H1 (cell line): ENCODE data around the gene INTS6. TPM values are rescaled to one million over a fixed set of nuclear protein-coding genes. Genes with fewer than 3 reads are reported as not detected.
A peak's percentile ranks its signal among the peaks of the same experiment; 100 is the strongest.

Experiments used
- CTCF ChIA-PET: fragments of 300-600 bp; sonication (Branson Sonifier 250); formaldehyde crosslinking; loops from one replicate; lab custom pipeline; 2021; ENCODE audit not compliant: partially characterized antibody; lab: Charles Lee
- POLR2A ChIA-PET: fragments of 300-600 bp; sonication (Branson Sonifier 250); formaldehyde crosslinking; loops from one replicate; lab custom pipeline; 2021; ENCODE audit warnings: inconsistent platforms; ENCODE audit not compliant: partially characterized antibody; lab: Charles Lee
- DNase-seq, 2 experiments: peaks; one replicate each; pipeline versions ENCODE4 v3.0.0 to v3.0.0-alpha.2; 2010 to 2022; ENCODE audit warnings: low spot score in 2 of 2, low read depth in 1 of 2, mixed read lengths in 1 of 2
- FAIRE-seq: peaks from 2 replicates; lab custom pipeline; 2011; peaks lifted over from hg19 to GRCh38; lab: Jason Lieb, UNC
- H2AFZ ChIP-seq: 2 replicates; pipeline ENCODE4 v1.8.1; 2012; ENCODE audit warnings: low read length, inconsistent platforms
- H2AK5ac ChIP-seq: 2 replicates; pipeline ENCODE4 v1.6.1; 2013; ENCODE audit warnings: low read depth, low read length
- H2BK120ac ChIP-seq: replicated peaks from 2 replicates; pipeline ENCODE3; 2013; ENCODE audit warnings: low read depth, low read length, inconsistent platforms
- H2BK12ac ChIP-seq: 2 replicates; pipeline ENCODE4 v1.6.1; 2013; ENCODE audit warnings: low read depth, low read length
- H2BK15ac ChIP-seq: 2 replicates; pipeline ENCODE4 v1.6.1; 2013; ENCODE audit warnings: low read length
- H2BK20ac ChIP-seq: 2 replicates; pipeline ENCODE4 v1.6.1; 2013; ENCODE audit warnings: low read length
- H2BK5ac ChIP-seq: 2 replicates; pipeline ENCODE4 v1.6.1; 2013; ENCODE audit warnings: low read depth, low read length
- H3K14ac ChIP-seq: 2 replicates; pipeline ENCODE4 v1.6.1; 2013; ENCODE audit warnings: inconsistent platforms; ENCODE audit not compliant: insufficient read length
- H3K18ac ChIP-seq: 2 replicates; pipeline ENCODE4 v1.6.1; 2013; ENCODE audit warnings: low read length; ENCODE audit errors: extremely low read depth
- H3K23ac ChIP-seq: 2 replicates; pipeline ENCODE4 v1.6.1; 2013; ENCODE audit warnings: inconsistent platforms; ENCODE audit not compliant: insufficient read length
- H3K23me2 ChIP-seq: 2 replicates; pipeline ENCODE4 v1.6.1; 2013; ENCODE audit warnings: low read depth, low read length
- H3K27ac ChIP-seq: 2 replicates; pipeline ENCODE4 v1.6.1; 2011; ENCODE audit warnings: low read depth, low read length, inconsistent platforms
- H3K27me3 ChIP-seq, 4 experiments: replicated peaks in 1 of 4; 1 replicate in 1 of 4; 2 replicates in 3 of 4; pipeline versions ENCODE4 v1.6.1 to v1.8.1; 2011 to 2013; ENCODE audit warnings: low read length in 3 of 4, mild to moderate bottlenecking in 3 of 4, inconsistent platforms in 2 of 4, mixed read lengths in 2 of 4, moderate library complexity in 1 of 4; ENCODE audit not compliant: control insufficient read depth in 3 of 4, insufficient read depth in 3 of 4; ENCODE audit errors: extremely low read depth in 1 of 4
- H3K36me3 ChIP-seq, 4 experiments: 2 replicates each; pipeline versions ENCODE4 v1.6.1 to v1.8.1; 2011 to 2013; ENCODE audit warnings: mild to moderate bottlenecking in 4 of 4, low read length in 3 of 4, moderate library complexity in 2 of 4, control low read depth in 1 of 4, inconsistent platforms in 1 of 4; ENCODE audit not compliant: insufficient read depth in 4 of 4, control insufficient read depth in 2 of 4
- H3K4ac ChIP-seq: replicated peaks from 2 replicates; pipeline ENCODE3; 2013; ENCODE audit warnings: low read length, low read depth, mixed read lengths, inconsistent platforms; ENCODE audit not compliant: insufficient read length
- H3K4me1 ChIP-seq, 4 experiments: replicated peaks in 1 of 4; 1 replicate in 1 of 4; 2 replicates in 3 of 4; pipeline versions ENCODE4 v1.6.1 to v1.8.1; 2011 to 2013; ENCODE audit warnings: low read length in 3 of 4, inconsistent platforms in 2 of 4, mixed read lengths in 1 of 4; ENCODE audit not compliant: insufficient read depth in 4 of 4, control insufficient read depth in 3 of 4
- H3K4me2 ChIP-seq, 2 experiments: 2 replicates each; pipeline versions ENCODE4 v1.6.1 to v1.8.1; 2011 to 2013; ENCODE audit warnings: low read depth in 2 of 2, low read length in 2 of 2, control low read depth in 1 of 2, inconsistent platforms in 1 of 2, mild to moderate bottlenecking in 1 of 2; ENCODE audit not compliant: insufficient read depth in 1 of 2
- H3K4me3 ChIP-seq, 4 experiments: fragments of 200-600, 300-600 bp in 1 of 4; sonication (generic), shearing (Covaris generic), sonication (Bioruptor Twin) in 1 of 4; 2 replicates each; pipeline versions ENCODE4 v1.5.1 to v1.8.1; 2011 to 2016; ENCODE audit warnings: low read length in 4 of 4, low read depth in 3 of 4, control low read depth in 2 of 4, inconsistent platforms in 2 of 4, mild to moderate bottlenecking in 2 of 4, mixed read lengths in 1 of 4, moderate library complexity in 1 of 4; ENCODE audit not compliant: insufficient read depth in 2 of 4; ENCODE audit errors: extremely low read depth in 1 of 4
- H3K56ac ChIP-seq: replicated peaks from 2 replicates; pipeline ENCODE3; 2013; ENCODE audit warnings: low read depth, mild to moderate bottlenecking, mixed read lengths, low read length, inconsistent platforms; ENCODE audit not compliant: insufficient read length
- H3K79me1 ChIP-seq: 2 replicates; pipeline ENCODE4 v1.6.1; 2013; ENCODE audit warnings: low read depth, low read length, control low read depth
- H3K79me2 ChIP-seq, 2 experiments: 2 replicates each; pipeline versions ENCODE4 v1.6.1 to v1.8.1; 2012 to 2013; ENCODE audit warnings: low read length in 2 of 2, mild to moderate bottlenecking in 2 of 2, inconsistent platforms in 1 of 2; ENCODE audit not compliant: insufficient read depth in 2 of 2, control insufficient read depth in 1 of 2
- H3K9ac ChIP-seq, 4 experiments: replicated peaks in 1 of 4; 1 replicate in 1 of 4; 2 replicates in 3 of 4; pipeline versions ENCODE4 v1.6.1 to v1.8.1; 2011 to 2013; ENCODE audit warnings: low read depth in 3 of 4, low read length in 3 of 4, control low read depth in 2 of 4, mild to moderate bottlenecking in 2 of 4, moderate library complexity in 2 of 4, inconsistent platforms in 1 of 4; ENCODE audit errors: extremely low read depth in 1 of 4
- H3K9me3 ChIP-seq, 2 experiments: 2 replicates each; pipeline versions ENCODE4 v1.6.1 to v1.8.1; 2012 to 2013; ENCODE audit warnings: mild to moderate bottlenecking in 2 of 2, moderate library complexity in 2 of 2, control low read depth in 1 of 2, inconsistent platforms in 1 of 2, low read depth in 1 of 2, low read length in 1 of 2, mixed read lengths in 1 of 2; ENCODE audit not compliant: insufficient read depth in 2 of 2
- H4K20me1 ChIP-seq, 2 experiments: replicated peaks in 1 of 2; 2 replicates each; pipeline versions ENCODE3 to v1.8.1; 2011 to 2013; ENCODE audit warnings: inconsistent platforms in 2 of 2, low read length in 2 of 2, mild to moderate bottlenecking in 1 of 2; ENCODE audit not compliant: insufficient read depth in 2 of 2, control insufficient read depth in 1 of 2
- H4K5ac ChIP-seq: 2 replicates; pipeline ENCODE4 v1.6.1; 2013; ENCODE audit warnings: low read length, low read depth, mixed read lengths, inconsistent platforms; ENCODE audit not compliant: insufficient read length
- H4K8ac ChIP-seq: 2 replicates; pipeline ENCODE4 v1.8.0; 2013; ENCODE audit warnings: mild to moderate bottlenecking, moderate library complexity, low read length, inconsistent platforms; ENCODE audit not compliant: insufficient read depth; ENCODE audit errors: extremely low read depth
- H4K91ac ChIP-seq: replicated peaks from 2 replicates; pipeline ENCODE3; 2013; ENCODE audit warnings: low read length, mixed read lengths, inconsistent platforms; ENCODE audit not compliant: insufficient read length
- BRCA1 ChIP-seq: IDR thresholded peaks from 2 replicates; pipeline ENCODE4 v1.6.1; 2012; ENCODE audit warnings: low read depth, low read length, improper control_type of control experiment
- CBX5 ChIP-seq: fragments of 300-800, 300-1000 bp; sonication (generic); IDR thresholded peaks from 2 replicates; pipeline ENCODE4 v1.7.1; 2016; ENCODE audit warnings: antibody characterized with exemption, low read length, low read depth
- CREB1 ChIP-seq: IDR thresholded peaks from 2 replicates; pipeline ENCODE4 v1.6.1; 2012; ENCODE audit warnings: inconsistent platforms
- FOSL1 ChIP-seq: IDR thresholded peaks from 2 replicates; pipeline ENCODE4 v1.6.1; 2011; ENCODE audit warnings: mild to moderate bottlenecking, low read depth, low read length, moderate library complexity; ENCODE audit not compliant: insufficient read depth
- GABPA ChIP-seq: IDR thresholded peaks from 2 replicates; pipeline ENCODE4 v1.6.1; 2011; ENCODE audit warnings: mild to moderate bottlenecking, low read length, moderate library complexity, borderline replicate concordance; ENCODE audit not compliant: insufficient read depth
- KDM4A ChIP-seq: IDR thresholded peaks from one replicate; pipeline ENCODE4 v1.7.1; 2012; ENCODE audit warnings: low read depth, mild to moderate bottlenecking, moderate library complexity, low read length, inconsistent platforms; ENCODE audit not compliant: severe bottlenecking
- MAX ChIP-seq: IDR thresholded peaks from 2 replicates; pipeline ENCODE4 v1.6.1; 2012; ENCODE audit warnings: inconsistent platforms
- POLR2AphosphoS5 ChIP-seq: IDR thresholded peaks from 2 replicates; pipeline ENCODE4 v1.6.1; 2011; ENCODE audit warnings: low read depth, low read length
- RFX5 ChIP-seq: IDR thresholded peaks from 2 replicates; pipeline ENCODE4 v1.6.1; 2011; ENCODE audit warnings: low read depth, low read length, improper control_type of control experiment, borderline replicate concordance
- SAP30 ChIP-seq: fragments of 300-600 bp; sonication (generic); IDR thresholded peaks from 2 replicates; pipeline ENCODE4 v1.7.1; 2012; ENCODE audit warnings: low read length, moderate library complexity, mild to moderate bottlenecking, inconsistent platforms; ENCODE audit not compliant: insufficient read depth, insufficient replicate concordance
- ZNF274 ChIP-seq: IDR thresholded peaks from 2 replicates; pipeline ENCODE4 v1.7.0; 2012; ENCODE audit warnings: low read length, borderline replicate concordance; ENCODE audit errors: extremely low read depth
- WGBS, 2 experiments: shearing (Covaris generic) in 1 of 2; methylation state at CpG; one replicate each; pipeline versions ENCODE4 v1.1.6 to v1.1.7; 2013 to 2015; ENCODE audit warnings: low lambda C conversion rate in 2 of 2, mixed read lengths in 2 of 2, inconsistent platforms in 1 of 2, low coverage in 1 of 2, missing lambda C conversion rate in 1 of 2; ENCODE audit not compliant: insufficient replicate concordance in 2 of 2, insufficient coverage in 1 of 2, insufficient read length in 1 of 2; ENCODE audit errors: extremely low coverage in 1 of 2, missing lambda C conversion rate in 1 of 2; 5-methylcytosine and 5-hydroxymethylcytosine counted together
- polyA plus RNA-seq, 7 experiments: library from polyadenylated mRNA; depleted of rRNA in 3 of 7; stranded (reverse) in 5 of 7; unstranded in 2 of 7; fragments of >200 nt in 5 of 7; fragments of 200-250 nt in 2 of 7; gene quantifications; 1 replicate in 5 of 7; 2 replicates in 1 of 7; 4 replicates in 1 of 7; pipeline versions ENCODE4 v1.2.1 to v1.2.3, GENCODE V29; 2011 to 2013; ENCODE audit warnings: missing spikeins in 2 of 7, mixed read lengths in 2 of 7
- total RNA-seq: library from RNA; stranded (reverse); fragmentation: NEBNext Ultra II Directional; extraction: Animal tissue kit (Norgen Biotek cat#: 25700); gene quantifications from 2 replicates; pipeline ENCODE4 v1.2.1, GENCODE V29; 2021

The INTS6 gene
- total and polyA plus RNA-seq, 2 of the 8 experiments (the other 6 are each of a cell fraction or from before 2014, with no cell fraction given) = 12.6 to 42.8 TPM

- CTCF ChIA-PET = interaction anchor here (0.7 to 1.4 kb wide), 2 partner anchors 8 to 443 kb away, joined by 3 read pairs; no protein-coding TSS in a partner anchor
- H3K4me2 ChIP-seq = no peak overlapping the region
- no peak for TF ChIP-seq BRCA1
- TF ChIP-seq GABPA = no peak
- no peak for TF ChIP-seq ZNF274
- TF ChIP-seq CREB1 = no peak
- no peak for TF ChIP-seq SAP30
- TF ChIP-seq MAX = no peak
- TF ChIP-seq KDM4A = no peak
- no peak for TF ChIP-seq RFX5
- no peak for TF ChIP-seq POLR2AphosphoS5
- no peak for TF ChIP-seq FOSL1
- no peak for TF ChIP-seq CBX5
Measured at GRCh38 chr13:51355217-51355616, 97.6 kb downstream of the INTS6 start.

More at GRCh38 chr13:51355217-51355616, 97.6 kb downstream of the INTS6 start:
- no peaks in the 10 kb centered on the region for H3K4me1 ChIP-seq
- H3K23me2 ChIP-seq = no peaks in the 10 kb centered on the region
- H2BK20ac ChIP-seq = peak overlapping the region; percentile 38; the same call in 1 of the 2 replicates
- H3K79me2 ChIP-seq = no peaks in the 10 kb centered on the region
- no peak overlapping the region; the same call in 1 of the 2 replicates for H2AK5ac ChIP-seq
- H2BK120ac ChIP-seq = no peak overlapping the region
- no peak overlapping the region for H4K5ac ChIP-seq
- POLR2A ChIA-PET = no interaction called here
- H3K14ac ChIP-seq = no peak overlapping the region
- H3K9me3 ChIP-seq = no peaks in the 10 kb centered on the region
- H3K9ac ChIP-seq = no peak overlapping the region
- no peak overlapping the region; the same call in 1 of the 2 replicates for H3K18ac ChIP-seq
- H3K27ac ChIP-seq = no peak overlapping the region
- H3K36me3 ChIP-seq = no peaks in the 10 kb centered on the region
- H3K4me3 ChIP-seq = no peak overlapping the region
- no peak overlapping the region for H3K23ac ChIP-seq
- H3K79me1 ChIP-seq = no peaks in the 10 kb centered on the region
- H2BK12ac ChIP-seq = no peak overlapping the region
- H2BK15ac ChIP-seq = peak overlapping the region; percentile 36; the same call in 1 of the 2 replicates
- FAIRE-seq (no peak), DNase-seq (no peak)
- H3K56ac ChIP-seq = no peak overlapping the region
- H2AFZ ChIP-seq = no peak overlapping the region
- H3K27me3 ChIP-seq = no peaks in the 10 kb centered on the region
- no peak overlapping the region for H4K91ac ChIP-seq
- H4K20me1 ChIP-seq = no peaks in the 10 kb centered on the region
- no peak overlapping the region for H4K8ac ChIP-seq
- no peak overlapping the region for H3K4ac ChIP-seq
- H2BK5ac ChIP-seq = no peak overlapping the region
- 84% methylated on average over 2 of the region's 2 CpGs; no CpG with 5 or more reads in 1 of the 2 experiments for WGBS, 2 experiments
